Suprapubic skin (tissue), 4 donors: ENCODE results near the gene DDRGK1.

ENCODE experiments used
- CTCF ChIP-seq, 2 donors: fragments of 200-600 bp in 1 of 2; fragments of 450-650 bp in 1 of 2; sonication (generic) in 1 of 2; IDR thresholded peaks; one replicate each; pipeline ENCODE4 v1.5.1; 2016 to 2019; ENCODE audit warnings: antibody characterized with exemption in 2 of 2, mild to moderate bottlenecking in 1 of 2, moderate library complexity in 1 of 2
- EP300 ChIP-seq: sonication (generic); formaldehyde crosslinking; IDR thresholded peaks from one replicate; pipeline ENCODE4 v1.6.1; 2017; ENCODE audit warnings: antibody characterized with exemption
- POLR2AphosphoS5 ChIP-seq, 3 donors: sonication (generic); formaldehyde crosslinking; IDR thresholded peaks; one replicate each; pipeline ENCODE4 v1.6.1; 2017; ENCODE audit warnings: antibody characterized with exemption in 3 of 3

- TF ChIP-seq CTCF (IDR thresholded peaks at IDR 0.05) (no peak), POLR2AphosphoS5 (IDR thresholded peaks at IDR 0.05) (no peak), EP300 (no peak)
Measured at GRCh38 chr20:3158968-3159431, 45.5 kb downstream of the DDRGK1 start.
